HG03442 (cell line): Measurements from ENCODE around the gene SHROOM2.
"Not testable (repeated sequence)": the region's sequence is repeated elsewhere in the genome, so short reads cannot be mapped to it uniquely, and the experiment has no call there.

ENCODE experiments used
- ATAC-seq: cut with Tn5 transposase; IDR thresholded peaks from one replicate; pipeline ENCODE4 v1.9.1; 2021; ENCODE audit warnings: mild to moderate bottlenecking, moderate library complexity; ENCODE audit not compliant: unreplicated experiment

Gene SHROOM2

DNA sequence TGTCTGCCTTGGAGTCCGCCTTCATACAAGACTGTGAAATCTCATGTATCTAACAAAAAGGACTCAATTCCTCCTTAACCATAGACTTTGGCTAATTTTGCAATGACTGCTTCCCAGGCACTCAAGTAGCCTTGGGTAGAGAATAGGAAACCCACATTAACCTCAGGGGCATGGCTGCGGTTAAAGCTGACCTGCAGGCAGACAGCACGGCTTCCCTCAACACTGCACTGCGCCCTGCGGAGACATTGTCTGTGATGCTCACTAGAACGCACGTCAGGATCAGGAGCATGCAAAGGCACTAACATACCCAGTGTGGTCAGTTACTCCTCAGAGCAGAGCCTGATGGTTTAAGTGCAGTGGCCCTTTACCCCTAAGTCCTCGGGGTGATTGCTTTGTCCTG, 10.3 kb upstream of the SHROOM2 start:
- ATAC-seq: no peak

DNA sequence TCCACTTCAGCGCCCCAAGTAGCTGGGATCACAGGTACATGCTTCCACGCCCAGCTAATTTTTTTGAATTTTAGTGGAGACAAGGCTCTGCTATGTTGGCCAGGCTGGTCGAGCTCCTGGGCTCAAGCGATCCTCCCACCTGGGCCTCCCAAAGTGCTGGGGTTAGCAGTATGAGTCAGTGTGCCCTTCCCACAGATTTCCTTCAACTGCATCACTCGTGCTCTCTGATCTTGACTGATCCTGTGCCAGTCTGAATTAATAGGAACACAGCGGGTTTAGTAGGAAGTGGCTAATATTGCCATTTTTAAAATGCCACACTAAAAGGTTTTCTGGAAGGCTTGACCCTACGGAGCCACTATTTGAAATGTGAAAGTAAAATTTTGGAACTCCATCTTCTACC, 4.3 kb upstream of the SHROOM2 start:
- no peak for ATAC-seq

GRCh38 chrX:9784332-9784731, 1.9 kb upstream of the SHROOM2 start:
- no peak for ATAC-seq

DNA sequence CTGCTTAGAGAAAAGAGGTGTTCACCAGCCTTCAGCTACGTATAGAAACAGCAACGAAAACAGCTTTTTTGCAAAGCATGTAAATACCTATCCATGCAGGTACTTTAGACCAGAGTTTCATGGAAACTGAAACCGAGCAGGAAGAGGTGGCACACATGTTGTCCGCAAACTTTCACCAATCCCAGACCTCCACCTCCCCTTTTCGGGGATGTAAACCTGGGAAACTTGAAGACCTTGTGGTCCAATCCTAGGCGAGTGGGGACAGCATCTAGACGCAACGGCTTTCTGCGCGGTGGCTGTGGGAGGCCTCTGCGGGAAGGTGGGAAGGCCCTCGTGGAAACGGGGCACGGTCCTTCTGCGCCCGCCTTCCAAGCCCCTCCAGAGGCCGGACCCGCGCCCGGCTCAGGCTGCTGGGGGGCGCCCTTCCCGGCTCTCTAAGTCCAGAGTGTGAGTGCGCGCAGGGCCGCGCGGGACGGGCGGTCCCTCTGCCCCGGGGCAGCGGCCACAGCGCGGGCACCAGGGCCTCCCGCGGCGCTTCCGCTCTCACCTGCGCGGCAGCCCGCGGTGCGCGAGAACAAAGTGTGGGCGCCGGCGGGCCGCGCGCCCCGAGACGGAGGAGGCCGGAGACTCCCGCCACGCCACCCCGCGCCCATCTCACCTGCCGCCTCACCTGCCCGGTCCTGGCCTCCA, 830 bp upstream of the SHROOM2 start:
- ATAC-seq: no peak

DNA sequence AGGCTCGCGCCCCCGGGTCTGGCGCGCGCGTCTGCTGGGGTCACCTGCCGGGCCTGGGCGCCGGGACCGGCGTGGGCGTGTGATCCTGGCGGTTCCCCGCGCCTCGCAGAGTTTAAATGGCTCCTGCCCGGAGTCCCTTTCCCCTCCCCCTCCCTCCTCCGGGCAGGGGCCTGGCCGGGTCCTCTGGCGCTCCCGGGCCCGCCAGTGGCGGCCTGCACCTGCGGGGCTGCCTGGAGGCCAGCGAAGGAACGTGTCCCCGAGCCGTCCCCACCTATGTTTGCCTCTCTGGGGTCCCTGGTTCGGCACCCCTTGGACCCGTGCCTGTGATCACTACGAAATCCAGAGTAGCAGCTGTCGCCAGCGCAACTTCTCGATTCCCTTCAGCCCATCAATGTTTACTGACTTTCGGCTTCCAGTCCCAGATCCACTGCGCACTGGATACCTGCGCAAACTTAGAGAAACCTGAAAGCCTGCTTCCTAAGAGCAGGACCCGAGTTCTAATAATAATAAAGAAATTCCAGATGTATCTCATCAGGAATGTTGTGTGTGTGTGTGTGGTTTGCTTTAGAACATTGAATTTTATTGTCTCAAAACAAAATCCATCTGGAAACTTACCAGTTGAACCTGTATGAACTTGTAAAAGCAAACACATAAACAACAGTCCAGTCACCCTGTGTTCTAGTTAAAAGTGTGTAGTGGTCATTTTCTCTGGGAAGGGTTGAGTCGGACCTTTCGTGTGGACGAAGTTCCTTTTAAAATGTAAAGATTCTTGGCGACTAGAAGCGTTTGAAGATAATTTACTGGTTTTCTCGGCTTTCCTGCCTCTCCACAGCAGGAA, 788 bp downstream of the SHROOM2 start:
- no peak for ATAC-seq

- ATAC-seq: no peak
Observed at GRCh38 chrX:9788911-9789310, 2.7 kb downstream of the SHROOM2 start.

DNA sequence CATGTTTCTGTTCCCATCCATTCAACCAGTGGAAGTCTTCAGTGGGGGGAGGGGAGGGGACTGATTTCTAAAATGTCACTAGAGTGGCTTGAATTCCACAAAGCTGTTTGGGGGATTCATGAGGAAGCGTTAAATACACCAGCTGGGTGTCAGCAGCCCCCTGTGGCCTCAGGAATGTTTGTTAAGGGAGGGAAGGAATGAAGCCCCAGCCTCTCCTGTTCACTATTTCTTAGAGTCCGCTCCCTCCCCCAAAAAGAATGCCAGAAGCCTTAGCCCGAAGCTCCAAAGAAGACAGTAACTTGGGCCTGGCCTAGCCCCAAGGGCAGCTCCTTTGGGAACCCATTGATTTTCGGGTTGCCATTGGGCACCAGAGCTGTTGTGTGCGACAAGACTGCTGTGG, 3.3 kb downstream of the SHROOM2 start:
- ATAC-seq: no peak

DNA sequence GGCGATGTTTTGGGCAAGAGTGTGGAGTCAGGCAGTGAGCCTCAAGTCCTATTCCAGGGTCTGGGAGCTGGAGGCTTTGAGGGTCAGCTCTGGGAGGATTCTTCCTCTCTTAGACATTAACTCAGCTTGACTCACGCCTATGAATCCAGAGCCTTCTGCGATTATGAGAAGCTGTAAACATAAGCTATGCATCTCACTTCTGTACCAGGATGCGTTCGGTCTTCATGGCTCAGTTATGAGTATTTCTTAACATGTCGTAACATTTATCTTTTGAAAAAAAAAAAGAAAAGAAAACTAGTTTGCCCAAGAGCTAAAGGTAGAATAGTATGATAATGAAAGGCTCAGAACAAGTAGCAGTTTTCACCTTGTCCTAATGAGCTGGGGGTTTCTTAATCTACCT, 4.6 kb downstream of the SHROOM2 start:
- ATAC-seq: no peak

DNA sequence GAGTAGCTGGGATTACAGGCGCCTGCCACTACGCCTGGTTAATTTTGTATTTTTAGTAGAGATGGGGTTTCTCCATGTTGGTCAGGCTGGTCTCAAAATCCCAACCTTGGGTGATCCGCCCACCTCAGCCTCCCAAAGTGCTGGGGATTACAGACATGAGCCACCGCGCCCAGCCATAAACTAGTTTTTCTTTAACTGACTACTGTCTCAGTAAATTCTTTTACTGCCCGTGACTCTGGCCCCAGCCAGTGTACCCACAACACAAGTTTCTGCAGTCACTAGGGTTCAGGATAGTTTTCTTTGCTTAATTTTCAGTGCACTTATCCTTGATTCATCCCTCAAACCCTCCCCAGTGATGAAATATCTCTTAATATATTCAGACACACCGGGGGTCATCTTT, 8.3 kb downstream of the SHROOM2 start:
- no peak for ATAC-seq

DNA sequence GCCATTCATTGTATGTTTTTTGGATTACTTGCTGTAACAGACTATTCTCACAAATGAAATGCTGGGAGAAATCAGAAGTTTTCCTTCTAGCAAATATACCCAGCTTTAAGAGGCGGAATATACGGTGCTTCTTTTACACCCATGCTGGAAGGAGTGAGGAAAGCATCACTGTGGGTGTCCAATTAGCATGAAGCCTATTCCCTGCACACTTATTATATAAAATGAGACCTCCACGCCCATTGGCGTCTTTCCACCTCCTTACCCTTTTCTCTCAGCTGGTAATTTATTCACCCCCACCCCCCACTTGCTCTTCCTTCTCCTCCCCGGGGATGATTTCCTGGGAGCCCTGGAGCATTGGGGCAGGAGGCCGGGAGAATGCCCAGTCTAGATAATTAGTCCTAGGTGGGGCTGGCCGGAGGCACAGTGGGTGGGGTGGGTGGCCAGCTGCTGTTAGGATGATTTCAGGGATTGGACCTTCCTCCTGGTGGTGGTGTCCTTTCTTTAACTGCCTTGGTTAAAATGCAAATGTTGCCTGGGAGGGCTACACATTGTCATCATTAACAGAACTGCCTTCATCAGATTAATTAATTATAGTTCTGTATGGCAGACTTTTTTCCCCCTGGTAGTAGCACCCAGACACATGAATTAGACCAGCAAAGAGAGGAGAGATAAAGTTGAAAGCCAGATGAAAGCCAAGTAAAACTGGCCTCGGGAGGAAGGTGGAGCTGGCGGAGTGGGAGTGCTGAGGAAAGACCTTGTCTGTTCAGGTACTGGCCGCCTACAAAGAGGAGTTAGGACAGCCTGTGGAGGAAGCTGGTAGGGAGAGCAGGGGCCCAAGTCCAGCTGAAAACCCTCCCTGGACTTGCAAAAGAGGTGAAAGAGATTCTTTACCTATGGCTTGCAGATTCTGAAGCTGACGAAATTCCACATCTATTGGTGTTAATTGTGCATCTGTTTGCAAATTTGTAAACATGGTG, 11.4 kb downstream of the SHROOM2 start:
- no peak for ATAC-seq

GRCh38 chrX:9802737-9803136, 16.5 kb downstream of the SHROOM2 start:
- no peak for ATAC-seq

GRCh38 chrX:9804444-9804843, 18.2 kb downstream of the SHROOM2 start:
- ATAC-seq: no peak

- ATAC-seq: no peak
Observed at GRCh38 chrX:9805956-9806355, 19.7 kb downstream of the SHROOM2 start.

- ATAC-seq: no peak
Observed at GRCh38 chrX:9807355-9808182, 21.3 kb downstream of the SHROOM2 start.

DNA sequence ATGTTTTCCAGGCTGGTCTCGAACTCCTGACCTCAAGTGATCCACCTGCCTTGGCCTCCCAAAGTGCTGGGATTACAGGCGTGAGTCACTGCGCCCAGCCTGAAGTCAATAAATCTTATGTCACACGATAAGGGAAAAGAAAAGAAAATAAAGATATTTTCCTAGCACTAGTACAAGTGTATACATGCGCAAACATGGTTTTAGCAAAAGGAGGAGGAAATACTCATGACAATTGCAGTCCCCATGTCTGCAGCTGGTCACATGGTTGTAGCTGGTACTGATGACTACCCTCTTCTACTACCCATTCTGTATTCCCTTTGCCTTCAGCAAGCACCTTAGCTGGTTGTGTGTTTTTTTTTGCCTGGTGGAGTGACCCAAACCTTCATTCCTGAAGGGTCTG, 23.6 kb downstream of the SHROOM2 start:
- not testable (repeated sequence) for ATAC-seq

DNA sequence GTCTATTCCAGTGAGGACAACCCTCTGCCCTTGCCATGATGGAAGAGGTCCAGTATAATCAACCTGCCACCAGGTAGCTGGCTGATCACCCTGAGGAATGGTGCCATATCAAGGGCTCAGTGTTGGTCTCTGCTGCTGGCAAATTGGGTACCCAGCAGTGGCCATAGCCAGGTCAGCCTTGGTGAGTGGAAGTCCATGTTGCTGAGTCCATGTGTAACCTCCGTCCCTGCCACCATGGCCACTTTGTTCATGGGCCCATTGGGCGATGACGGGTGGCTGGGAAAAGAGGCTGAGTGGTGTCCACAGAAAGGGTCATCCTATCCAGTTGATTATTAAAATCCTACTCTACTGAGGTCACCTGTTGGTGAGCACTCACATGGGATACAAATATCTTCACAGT, 24.9 kb downstream of the SHROOM2 start:
- not testable (repeated sequence) for ATAC-seq

GRCh38 chrX:9816084-9816700, 30.0 kb downstream of the SHROOM2 start:
- no peak for ATAC-seq

DNA sequence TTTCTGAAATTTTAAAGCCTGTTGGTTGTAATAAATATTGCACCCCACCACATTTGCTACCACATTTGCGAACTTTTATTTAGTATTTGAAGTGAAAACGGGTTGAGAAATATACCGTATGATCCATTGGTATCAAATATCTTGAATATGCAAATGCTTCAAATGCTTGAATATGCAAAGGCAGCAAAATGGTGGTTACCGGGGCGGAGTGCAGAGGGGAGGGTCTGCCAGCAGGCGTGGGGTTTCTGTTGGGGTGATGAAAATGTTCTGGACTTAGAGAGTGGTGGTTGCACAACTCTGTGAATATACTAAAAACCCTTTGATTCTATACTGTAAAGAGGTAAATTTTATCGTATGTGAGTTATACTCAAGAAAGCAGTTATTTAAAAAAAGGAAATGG, 35.3 kb downstream of the SHROOM2 start:
- ATAC-seq: no peak

GRCh38 chrX:9824554-9824953, 38.3 kb downstream of the SHROOM2 start:
- ATAC-seq: no peak
